Ishikawa (cell line): ENCODE measurements around the gene GRID2.

Experiments used
- CEBPB ChIP-seq: IDR thresholded peaks from 2 replicates; pipeline ENCODE4 v1.6.1; 2012
- CREB1 ChIP-seq: IDR thresholded peaks from 2 replicates; pipeline ENCODE4 v1.6.1; 2012; ENCODE audit warnings: low read depth
- EGR1 ChIP-seq: IDR thresholded peaks from 2 replicates; pipeline ENCODE4 v1.6.1; 2012
- EP300 ChIP-seq: IDR thresholded peaks from 2 replicates; pipeline ENCODE4 v1.6.1; 2012; ENCODE audit warnings: borderline replicate concordance
- FOXM1 ChIP-seq: IDR thresholded peaks from 2 replicates; pipeline ENCODE4 v1.6.1; 2012; ENCODE audit warnings: low read depth, borderline replicate concordance
- NFIC ChIP-seq: IDR thresholded peaks from 2 replicates; pipeline ENCODE4 v1.6.1; 2012
- RAD21 ChIP-seq: IDR thresholded peaks from 2 replicates; pipeline ENCODE4 v1.6.1; 2012; ENCODE audit warnings: low read depth
- TAF1 ChIP-seq: IDR thresholded peaks from 2 replicates; pipeline ENCODE4 v1.6.1; 2012; ENCODE audit warnings: low read depth, mild to moderate bottlenecking
- TCF12 ChIP-seq: IDR thresholded peaks from 2 replicates; pipeline ENCODE4 v1.6.1; 2012; ENCODE audit warnings: low read depth
- TEAD4 ChIP-seq: IDR thresholded peaks from 2 replicates; pipeline ENCODE4 v1.6.1; 2012
- USF1 ChIP-seq: IDR thresholded peaks from 2 replicates; pipeline ENCODE4 v1.6.1; 2012
- YY1 ChIP-seq: IDR thresholded peaks from 2 replicates; pipeline ENCODE4 v1.6.1; 2012; ENCODE audit warnings: low read depth
- ZBTB7A ChIP-seq: IDR thresholded peaks from 2 replicates; pipeline ENCODE4 v1.6.1; 2012; ENCODE audit warnings: low read depth
- TF ChIP-seq, protein P1 (sequence below): IDR thresholded peaks from 2 replicates; pipeline ENCODE4 v1.6.1; 2012; ENCODE audit warnings: low read depth, mild to moderate bottlenecking
- TF ChIP-seq, protein P2 (sequence below): IDR thresholded peaks from 2 replicates; pipeline ENCODE4 v1.6.1; 2012

Gene GRID2

DNA sequence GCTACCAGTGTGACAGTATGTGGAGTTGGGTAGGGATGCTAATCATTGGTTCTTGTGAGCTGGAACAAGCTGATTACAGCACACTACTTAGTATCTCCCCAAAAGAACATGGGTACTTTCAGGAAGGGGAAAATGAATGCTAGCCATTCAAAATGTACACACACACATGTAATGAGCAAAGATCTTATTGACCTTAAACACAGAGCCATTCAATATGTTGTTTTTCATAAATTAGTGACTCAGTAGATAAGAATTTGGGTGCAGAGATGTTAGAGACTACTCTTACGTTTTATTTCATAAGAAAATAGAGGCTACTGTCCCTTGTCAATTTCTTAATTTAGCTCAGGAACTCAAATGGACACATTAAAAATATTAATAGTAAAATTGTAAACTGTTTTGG, 1015.3 kb downstream of the GRID2 start:
- TF ChIP-seq CEBPB (no peak), RAD21 (no peak), USF1 (no peak), NFIC (no peak), ZBTB7A (no peak), CREB1 (no peak), EGR1 (no peak), FOXM1 (no peak), EP300 (no peak), TAF1 (no peak), TEAD4 (no peak), TCF12 (no peak), YY1 (no peak)
- TF ChIP-seq, protein P1, sequence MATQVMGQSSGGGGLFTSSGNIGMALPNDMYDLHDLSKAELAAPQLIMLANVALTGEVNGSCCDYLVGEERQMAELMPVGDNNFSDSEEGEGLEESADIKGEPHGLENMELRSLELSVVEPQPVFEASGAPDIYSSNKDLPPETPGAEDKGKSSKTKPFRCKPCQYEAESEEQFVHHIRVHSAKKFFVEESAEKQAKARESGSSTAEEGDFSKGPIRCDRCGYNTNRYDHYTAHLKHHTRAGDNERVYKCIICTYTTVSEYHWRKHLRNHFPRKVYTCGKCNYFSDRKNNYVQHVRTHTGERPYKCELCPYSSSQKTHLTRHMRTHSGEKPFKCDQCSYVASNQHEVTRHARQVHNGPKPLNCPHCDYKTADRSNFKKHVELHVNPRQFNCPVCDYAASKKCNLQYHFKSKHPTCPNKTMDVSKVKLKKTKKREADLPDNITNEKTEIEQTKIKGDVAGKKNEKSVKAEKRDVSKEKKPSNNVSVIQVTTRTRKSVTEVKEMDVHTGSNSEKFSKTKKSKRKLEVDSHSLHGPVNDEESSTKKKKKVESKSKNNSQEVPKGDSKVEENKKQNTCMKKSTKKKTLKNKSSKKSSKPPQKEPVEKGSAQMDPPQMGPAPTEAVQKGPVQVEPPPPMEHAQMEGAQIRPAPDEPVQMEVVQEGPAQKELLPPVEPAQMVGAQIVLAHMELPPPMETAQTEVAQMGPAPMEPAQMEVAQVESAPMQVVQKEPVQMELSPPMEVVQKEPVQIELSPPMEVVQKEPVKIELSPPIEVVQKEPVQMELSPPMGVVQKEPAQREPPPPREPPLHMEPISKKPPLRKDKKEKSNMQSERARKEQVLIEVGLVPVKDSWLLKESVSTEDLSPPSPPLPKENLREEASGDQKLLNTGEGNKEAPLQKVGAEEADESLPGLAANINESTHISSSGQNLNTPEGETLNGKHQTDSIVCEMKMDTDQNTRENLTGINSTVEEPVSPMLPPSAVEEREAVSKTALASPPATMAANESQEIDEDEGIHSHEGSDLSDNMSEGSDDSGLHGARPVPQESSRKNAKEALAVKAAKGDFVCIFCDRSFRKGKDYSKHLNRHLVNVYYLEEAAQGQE: no peak
- TF ChIP-seq, protein P2, sequence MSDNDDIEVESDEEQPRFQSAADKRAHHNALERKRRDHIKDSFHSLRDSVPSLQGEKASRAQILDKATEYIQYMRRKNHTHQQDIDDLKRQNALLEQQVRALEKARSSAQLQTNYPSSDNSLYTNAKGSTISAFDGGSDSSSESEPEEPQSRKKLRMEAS: no peak

- TF ChIP-seq FOXM1 (no peak), TCF12 (no peak), NFIC (no peak), TEAD4 (no peak), EGR1 (no peak), ZBTB7A (no peak), YY1 (no peak), USF1 (no peak), EP300 (no peak), TAF1 (no peak), CEBPB (no peak), RAD21 (no peak), CREB1 (no peak)
- TF ChIP-seq, protein P2: no peak
- TF ChIP-seq, protein P1: no peak
Observed at GRCh38 chr4:93320356-93320755, 1016.6 kb downstream of the GRID2 start.

GRCh38 chr4:93327346-93327745, 1023.6 kb downstream of the GRID2 start:
- TF ChIP-seq TEAD4: no peak
- no peak for TF ChIP-seq YY1
- TF ChIP-seq CREB1: no peak
- no peak for TF ChIP-seq TAF1
- TF ChIP-seq, protein P1: no peak
- TF ChIP-seq CEBPB: no peak
- TF ChIP-seq EP300: no peak
- no peak for TF ChIP-seq ZBTB7A
- no peak for TF ChIP-seq USF1
- TF ChIP-seq RAD21: no peak
- TF ChIP-seq, protein P2: no peak
- no peak for TF ChIP-seq FOXM1
- TF ChIP-seq NFIC: no peak

GRCh38 chr4:93334003-93334402, 1030.2 kb downstream of the GRID2 start:
- TF ChIP-seq EP300: no peak
- TF ChIP-seq USF1: no peak
- TF ChIP-seq, protein P1: no peak
- no peak for TF ChIP-seq CEBPB
